Pulmonary artery endothelial cell (primary cell): ENCODE data around the gene ANK3. TPM values are rescaled to one million over a fixed set of nuclear protein-coding genes. Genes with fewer than 3 reads are reported as not detected.

ENCODE experiments used
- DNase-seq: peaks from one replicate; pipeline ENCODE4 v3.0.0-alpha.2; 2011; ENCODE audit warnings: low read depth, low spot score
- total RNA-seq: library from RNA; depleted of rRNA; stranded (reverse); fragments of >200 nt; gene quantifications from 2 replicates; pipeline ENCODE4 v1.2.3, GENCODE V29; 2014

The ANK3 gene
- total RNA-seq, 1 donor from 2014 or later = 12.4 TPM

DNA sequence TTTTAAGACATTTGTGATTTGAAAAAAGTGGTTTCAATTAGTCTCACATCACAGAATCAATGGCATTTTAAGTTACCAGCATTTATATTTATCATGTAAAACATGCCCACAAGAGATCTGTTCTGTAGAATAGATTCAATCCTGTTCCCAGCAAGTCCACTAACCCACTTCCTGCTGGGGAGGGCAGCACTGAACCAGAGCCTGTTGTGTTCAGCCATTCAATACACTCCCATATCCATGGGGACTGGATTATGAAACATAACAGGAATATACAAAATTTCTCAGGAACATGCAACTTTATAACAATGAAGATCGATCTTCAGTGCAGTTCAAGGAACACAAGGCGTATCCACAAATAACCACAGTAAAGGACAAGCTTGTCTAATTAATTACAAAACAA, 24.4 kb upstream of the ANK3 start:
- no peak for DNase-seq

DNA sequence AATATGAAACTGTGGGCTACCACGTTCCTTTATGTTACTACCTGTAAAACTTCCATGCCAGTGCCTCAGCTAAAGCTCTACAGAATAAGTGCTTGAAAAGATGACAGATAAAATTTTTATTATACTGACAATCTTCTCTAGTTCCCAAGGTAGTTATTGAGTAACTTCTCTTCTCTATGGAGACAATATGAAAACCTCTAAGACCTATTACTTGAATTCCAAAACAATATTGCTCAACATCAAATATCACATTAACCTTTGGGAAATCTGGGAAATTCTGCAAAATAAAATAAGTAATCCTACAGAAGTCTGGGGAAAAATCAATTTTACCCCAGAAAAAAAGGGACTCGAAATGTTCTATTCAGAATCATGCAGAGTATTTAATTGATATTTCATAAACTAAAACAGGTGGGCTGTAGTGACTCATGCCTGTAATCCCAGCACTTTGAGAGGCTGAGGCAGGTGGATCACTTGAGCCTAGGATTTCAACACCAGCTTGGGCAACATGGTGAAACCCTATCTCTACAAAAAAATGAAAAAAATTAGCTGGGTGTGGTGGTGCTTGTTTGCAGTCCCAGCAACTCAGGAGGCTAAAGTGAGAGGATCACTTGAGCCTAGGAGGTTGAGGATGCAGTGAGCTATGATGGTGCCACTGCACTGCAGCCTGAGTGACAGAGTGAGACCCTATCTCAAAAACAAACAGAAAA, 23.8 kb upstream of the ANK3 start:
- DNase-seq = no peak

DNA sequence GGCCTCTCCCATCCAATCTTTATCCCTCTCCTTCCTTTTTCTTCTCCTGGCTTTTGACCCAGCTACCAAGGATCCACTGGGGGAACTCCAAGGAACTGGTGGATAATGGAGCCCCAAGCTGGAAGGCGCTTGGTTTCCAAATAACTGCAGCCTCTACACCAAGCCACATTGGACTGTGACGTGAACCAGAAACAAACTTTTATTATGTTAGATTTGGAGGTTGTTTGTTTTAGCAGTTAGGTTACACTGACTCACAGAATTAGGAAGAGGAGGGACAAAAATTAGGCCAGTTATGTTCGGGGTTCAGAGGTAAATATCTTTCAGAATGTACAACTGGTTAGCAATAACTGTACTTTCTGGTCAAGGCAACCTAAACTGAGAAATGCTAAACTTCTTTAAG, 21.3 kb upstream of the ANK3 start:
- DNase-seq = no peak

DNA sequence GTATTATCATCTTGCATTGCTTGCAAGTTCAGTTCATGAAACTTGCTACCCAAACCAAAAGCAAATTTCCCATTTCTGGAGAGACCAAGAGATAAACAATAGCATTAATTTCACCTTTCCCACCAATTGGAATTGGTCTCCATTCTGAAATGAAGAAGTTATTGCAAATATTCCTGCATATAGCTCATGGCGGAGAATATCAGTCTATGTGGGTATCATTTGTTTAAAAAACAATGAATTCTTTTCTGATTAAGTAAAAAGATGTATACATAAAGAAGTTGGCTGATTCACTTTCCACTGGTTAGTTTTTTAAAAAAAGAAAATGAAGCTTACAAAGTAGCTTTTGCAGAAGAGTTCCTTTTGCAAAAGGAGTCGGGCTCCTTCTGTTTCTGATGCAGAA, 19.5 kb upstream of the ANK3 start:
- no peak for DNase-seq

DNA sequence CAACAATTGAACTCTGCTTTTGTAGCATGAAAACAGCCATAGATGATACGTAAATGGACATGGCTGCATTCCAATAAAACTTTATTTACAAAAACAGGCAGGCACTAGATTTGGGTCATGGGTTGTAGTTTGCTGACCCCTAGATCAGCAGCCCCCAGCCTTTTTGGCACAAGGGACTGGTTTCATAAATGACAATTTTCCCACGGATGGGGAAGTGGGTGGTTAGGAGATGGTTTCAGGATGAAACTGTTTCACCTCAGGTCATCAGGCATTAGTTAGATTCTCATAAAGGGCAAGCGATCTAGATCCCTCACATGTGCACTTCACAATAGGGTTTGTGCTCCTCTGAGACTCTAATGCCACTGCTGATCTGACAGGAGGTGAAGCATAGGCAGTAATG, 16.5 kb upstream of the ANK3 start:
- DNase-seq = no peak

DNA sequence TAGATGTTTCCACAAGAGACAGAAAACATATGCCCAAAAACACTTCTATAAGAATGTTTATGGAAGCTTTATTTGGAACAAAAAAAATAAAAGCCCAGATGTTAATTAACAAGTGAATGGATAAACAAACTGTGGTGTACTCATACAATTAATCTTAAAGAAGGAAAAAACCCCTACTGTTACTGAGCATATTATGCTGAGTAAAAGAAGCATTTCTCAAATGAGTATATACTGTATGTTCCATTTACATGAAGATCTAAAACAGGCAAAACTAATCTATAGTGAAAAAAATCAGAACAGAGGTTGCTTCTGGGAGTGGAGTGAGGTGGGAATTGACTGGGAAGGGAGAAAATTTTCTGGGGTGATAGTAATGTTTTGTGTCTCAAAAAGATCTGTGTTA, 15.5 kb upstream of the ANK3 start:
- DNase-seq = no peak

DNA sequence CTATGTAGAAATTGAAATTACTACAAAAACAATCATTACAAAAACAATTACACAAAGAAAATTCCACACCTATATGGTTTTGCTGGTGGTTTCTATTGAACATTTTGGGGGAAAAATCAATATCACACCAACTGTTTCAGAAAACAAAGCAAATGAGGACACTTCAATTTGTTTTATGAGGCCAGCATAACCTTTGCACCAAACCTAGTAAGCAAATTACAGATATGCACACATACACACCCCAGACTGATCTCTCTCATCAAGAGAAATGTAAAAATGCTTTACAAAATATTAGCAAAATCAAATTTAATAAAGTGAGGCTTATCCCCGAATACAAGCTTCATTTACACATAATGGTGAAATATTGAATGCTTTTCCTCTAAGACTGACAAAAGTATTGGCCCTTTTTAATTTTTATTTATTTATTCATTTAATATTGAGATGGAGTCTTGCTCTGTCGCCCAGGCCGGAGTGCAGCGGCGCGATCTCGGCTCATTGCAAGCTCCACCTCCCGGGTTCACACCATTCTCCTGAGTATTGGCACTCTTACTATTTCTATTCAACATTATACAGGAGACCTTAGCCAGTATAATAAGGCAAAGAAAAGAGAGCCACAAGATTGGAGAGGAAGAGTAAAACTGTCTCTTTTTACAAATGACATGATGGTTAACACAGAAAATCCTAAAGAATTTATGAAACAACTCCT, 13.6 kb upstream of the ANK3 start:
- no peak for DNase-seq

DNA sequence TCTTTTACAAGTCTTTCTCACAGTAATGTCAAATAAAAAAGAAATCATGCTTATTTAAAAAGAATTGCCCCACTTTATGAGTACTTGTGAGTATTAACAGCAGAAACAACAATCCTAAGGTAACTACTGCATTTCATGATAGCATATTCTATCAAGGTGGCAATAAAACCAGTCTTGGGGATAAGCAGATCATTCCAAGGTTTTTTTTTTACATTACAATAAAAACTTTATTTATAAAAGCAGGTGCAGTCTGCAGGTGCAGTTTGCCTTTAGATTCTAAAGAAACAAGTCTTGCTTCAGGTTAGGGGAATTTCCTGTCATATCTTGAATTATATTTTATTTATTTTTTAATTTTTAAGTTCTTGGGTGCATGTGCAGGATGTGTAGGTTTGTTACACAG, 10.7 kb upstream of the ANK3 start:
- DNase-seq = no peak

DNA sequence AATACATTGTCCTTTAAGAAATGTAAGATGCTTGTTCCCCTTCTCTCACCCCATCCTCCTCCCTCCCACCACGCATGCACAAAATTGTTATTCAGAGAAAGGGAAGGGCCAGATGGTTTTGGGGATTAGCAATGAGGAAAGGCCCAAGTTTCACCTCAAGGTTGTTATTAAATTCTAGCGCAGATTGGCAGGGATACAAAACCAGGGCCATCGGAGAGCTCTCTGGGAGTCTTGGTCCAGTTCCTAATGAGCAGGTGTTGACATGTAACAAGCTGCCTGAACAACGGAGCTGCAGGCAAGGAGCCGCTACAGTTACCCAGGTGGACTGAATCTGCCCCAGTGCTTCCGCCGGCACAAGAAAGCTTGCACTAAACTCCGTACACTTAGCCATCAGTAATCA, 9.7 kb upstream of the ANK3 start:
- DNase-seq = no peak

DNA sequence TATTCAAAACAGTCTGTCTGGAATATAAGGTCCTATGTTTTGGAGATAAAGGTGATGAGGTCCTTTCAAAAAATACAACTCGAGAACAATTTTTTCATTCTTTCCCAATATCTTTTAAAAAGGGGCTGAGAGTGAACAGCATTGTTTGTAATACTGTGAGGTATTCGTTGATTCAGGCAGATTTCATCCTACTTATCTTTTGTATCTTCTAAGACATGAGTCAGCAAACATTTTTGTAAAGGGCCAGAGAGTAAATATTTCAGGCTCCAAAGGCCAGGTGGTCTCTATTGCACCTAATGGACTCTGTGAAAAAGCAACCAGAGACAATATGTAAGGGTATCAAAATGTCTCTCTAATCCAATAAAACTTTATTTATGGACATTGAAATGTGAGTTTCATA, 8.1 kb upstream of the ANK3 start:
- no peak for DNase-seq

DNA sequence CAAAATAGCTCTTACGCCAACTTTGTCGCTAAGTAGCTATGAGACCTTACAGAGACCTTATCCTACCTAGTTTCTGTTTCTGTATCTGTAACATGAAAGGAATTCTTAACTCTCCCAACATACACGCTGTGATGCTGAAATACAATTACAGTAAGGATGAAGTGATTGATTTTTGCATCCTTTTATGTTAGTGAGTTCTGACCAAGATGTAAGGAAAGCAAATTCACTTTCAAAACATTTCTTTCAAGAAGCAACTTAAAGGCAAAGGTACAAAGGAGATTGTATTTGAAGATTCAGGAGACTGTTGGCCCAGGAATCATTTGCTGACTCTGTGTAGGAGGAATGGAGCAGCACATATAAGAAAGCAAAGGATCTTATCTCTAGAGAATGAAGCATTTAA, 7.1 kb upstream of the ANK3 start:
- DNase-seq = no peak

DNA sequence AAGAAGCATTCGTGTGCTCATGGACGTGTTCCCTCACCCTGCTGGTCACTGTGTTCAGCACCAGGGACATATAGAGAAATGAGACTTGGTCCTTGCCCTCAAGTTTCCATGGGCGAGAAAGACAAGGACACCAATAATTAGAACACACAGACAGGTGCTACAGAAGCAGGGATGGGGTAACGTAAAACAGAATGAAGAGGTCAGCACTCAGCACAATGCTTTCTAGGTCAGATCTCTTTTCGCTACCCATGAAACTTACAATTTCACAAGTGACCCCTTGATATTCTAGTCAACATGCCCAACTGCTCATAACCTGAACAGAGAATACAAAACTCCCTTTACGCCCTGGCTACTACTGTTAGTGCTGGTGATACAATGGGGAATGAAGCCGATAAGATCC, 6.0 kb upstream of the ANK3 start:
- DNase-seq = no peak

DNA sequence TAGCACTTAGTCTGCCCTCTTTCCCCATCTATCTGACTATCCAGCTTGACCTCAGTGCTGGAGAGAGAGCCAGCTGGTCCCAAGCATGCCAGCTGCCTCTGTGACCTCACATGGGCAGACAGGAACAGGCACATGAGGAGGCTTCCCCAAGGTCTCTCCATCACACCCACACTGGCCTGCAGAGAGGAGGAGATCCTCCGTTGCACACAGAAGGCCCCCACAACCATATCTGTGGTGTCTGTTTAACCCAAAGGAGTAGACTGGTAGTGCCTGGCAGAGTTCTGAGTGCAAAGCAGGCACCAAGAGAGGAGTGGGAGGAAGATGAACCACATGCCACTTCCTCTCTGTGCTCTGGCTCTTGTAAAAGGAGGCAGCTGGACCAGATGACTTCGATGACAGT, 4.8 kb upstream of the ANK3 start:
- DNase-seq = no peak

DNA sequence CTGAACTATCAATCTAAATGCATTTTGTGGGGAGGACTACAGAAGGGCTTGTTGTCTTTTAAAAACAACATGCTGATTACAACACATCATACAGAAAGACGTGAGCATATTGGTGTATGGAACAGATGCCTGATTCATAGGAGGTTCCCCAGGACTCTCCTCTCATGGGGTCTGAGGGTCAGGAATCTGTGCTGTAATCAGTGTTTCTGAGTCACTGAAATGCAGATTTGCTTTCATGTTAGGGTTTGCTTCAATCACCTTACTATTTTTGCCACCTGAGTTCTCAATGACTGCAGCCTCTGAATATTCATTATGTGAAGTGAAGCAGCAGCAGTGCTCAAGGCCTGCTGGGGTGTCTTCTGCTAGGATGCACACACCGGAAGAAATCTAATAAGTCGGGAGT, 550 bp upstream of the ANK3 start:
- no peak for DNase-seq

DNA sequence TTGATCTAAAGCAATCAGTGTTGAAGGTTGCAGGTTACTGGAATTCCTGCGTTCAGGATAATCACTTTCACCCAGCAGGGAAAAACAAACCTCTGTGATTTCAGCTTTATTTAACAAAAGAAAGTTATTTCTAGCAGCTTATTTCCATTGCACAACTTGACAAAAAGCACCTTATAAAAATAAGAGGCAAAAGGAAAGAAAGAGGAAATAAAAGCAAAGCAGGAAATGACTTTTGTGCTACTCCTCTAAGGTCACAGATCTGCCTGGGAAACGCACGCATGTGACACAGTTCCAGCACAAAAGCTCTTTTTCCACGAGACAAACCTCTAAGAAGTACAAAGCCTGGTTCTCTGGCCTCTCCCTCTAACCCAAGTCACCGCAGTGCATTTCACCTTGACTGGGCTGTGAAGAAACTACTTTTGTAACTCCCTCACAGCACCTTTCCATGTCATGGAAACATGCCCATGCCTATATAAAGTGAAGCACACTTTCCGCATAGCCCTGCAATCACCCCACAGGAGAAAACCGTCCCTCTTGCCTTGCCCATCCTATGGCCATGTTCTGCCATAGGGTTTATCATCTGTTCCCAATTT, 870 bp downstream of the ANK3 start:
- no peak for DNase-seq

DNA sequence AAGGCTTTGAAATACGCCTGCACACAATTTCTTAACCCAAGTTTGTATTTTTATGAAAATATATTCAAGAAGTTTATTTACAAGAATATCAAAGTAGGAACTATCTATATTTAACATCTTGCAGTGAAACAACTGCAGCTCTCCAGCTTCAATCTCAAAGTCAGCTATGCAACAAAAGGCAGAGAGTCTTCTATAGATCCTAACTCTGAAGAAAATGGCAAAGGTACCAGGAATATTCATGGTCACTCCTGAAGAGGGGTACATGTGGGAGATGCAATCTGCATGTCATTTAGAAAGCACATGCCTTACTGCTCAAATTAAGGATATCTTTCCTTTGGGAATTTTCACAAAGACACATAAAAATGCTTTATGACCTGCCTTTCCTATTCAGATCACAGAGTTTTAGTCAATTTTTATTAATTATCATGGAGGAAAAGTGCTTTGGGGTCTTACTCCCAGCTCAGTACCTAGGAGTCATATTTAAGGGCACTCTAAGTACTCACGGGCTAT, 1.5 kb downstream of the ANK3 start:
- DNase-seq = no peak

DNA sequence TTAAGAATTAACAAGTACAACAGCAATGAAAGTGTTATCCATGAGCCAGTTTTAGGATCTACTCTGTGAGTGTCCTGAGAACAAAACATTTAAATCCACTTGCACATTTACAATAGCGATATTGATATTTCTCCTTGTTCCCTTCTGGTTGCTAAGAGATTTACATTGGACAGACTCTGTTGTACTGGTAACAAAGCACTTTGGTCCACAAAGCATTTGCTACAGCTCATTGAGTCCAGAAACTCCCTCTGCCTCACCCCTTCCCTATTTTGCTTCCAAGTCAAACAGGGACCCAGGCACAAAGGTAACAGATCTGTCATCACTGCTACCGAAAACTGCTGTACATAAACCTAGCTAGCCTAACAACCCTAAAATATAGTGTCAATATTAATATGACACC, 2.1 kb downstream of the ANK3 start:
- no peak for DNase-seq

DNA sequence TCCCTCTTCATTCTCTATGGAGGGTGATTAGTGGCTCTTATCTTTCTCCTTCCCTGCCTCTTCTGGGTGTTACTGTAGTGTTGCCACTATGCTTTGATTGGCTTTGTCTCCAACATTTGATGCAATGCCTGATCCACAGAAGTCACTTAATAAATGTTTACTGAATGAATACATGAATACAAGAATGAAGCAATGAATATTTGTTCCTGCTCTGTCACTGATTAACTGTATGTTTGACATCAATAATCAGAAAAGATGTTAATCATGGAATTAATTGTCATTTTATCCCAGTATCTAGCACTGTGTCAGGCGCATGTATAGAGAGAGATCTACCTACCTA, 4.3 kb downstream of the ANK3 start:
- DNase-seq = no peak

DNA sequence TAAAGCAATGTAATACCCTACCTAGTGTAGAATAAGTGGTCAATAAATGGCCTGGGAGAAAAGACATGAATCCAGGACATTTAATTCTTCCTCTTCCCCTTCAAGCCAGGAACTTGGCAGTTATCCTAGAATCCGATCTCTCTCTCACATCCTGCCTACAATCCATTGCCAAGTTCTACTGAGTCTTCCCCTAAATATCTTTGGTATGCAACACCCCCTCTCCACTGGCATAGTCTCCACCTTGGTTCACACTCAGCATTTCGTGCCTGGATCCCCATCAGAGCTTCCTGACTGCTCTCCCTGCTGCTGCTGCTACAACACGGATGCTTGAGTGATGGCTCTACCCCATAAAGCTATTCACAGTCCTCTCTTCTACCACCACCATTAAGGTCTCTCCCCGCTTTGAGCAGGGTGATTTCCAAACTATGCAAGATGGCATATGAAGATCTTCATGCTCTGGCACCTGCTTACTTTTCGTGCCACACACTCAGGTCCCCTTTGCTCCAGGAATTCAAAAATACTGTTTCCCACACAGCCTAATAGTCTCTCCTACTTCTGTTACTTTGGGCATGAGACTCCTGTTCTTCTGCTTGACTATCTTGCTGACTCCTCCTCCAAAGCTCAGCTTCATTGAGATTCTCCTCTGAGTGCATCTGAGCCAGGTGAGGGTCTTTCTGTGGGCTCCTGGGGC, 4.8 kb downstream of the ANK3 start:
- DNase-seq = peak; percentile 80

DNA sequence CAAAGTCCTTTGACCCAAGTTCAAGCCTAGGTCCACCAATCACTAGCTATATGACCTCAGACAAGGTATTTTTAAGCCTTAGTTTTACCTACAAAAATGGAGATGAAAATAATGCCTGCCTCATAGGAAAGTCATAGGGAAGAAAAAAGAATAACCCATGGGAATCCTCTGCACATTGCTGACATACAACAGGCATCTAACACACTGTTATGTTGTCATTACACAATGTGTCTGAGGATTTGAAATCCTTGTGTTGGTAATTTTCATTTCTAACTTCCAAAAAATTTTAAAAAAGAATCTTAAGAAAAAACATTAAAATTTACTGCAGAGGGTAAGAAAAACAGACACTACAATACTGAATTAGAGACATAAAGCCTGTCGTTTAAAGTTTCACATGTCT, 5.7 kb downstream of the ANK3 start:
- no peak for DNase-seq

DNA sequence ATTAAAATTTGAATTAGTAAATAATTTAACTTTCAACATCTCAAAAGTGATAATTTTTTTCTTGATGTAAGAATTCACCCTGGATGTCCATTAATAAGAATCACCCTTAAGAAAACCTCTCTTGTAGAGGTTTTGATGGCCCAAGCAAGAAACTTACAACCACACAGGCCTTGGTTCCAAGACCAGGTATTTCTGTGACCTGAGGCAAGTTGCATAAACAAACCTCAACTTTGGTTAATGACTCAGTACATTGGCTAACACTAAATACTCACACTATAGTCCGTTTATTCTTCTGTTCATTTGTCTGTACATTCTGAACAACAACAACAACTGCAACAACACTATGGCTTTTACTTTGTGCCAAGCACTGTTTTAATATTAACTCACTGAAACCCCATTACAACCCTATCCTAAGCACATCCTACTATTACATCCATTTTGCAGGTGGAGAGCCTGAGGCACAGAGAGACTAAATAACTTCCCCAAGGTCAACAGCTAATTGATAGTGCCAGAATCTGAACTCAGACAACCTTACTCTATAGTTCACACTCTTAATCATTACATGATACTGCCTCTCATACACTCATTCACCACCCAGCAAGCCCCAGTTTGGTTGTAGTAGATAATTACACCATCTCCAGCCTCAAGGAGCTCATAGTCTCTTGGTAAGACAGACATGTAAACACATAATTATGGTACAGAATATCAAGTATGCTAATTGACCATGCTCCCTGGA, 6.6 kb downstream of the ANK3 start:
- DNase-seq = no peak

DNA sequence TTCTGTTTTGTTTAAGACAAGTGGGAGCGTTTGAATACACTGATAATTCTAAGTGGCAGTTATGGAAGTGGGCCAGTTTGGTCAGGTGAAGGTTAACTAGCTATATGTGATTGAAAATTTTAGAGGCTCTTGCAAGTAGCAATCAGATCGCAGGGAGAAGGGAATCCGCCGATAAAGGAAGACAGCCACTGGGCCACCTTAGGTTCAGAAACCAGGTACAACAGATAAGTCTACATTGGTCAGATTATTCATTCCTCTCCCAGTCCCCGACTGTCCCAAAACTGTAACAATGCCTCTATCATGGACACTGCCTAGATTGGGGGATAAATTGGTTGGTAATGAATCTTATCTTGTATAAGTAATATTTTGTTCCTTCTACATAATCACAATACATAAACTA, 8.9 kb downstream of the ANK3 start:
- no peak for DNase-seq
